ENCODE results near the gene PI4KA.

- TF ChIP-seq CTCF (IDR thresholded peaks at IDR 0.05) (no peak), POLR2A (IDR thresholded peaks at IDR 0.05) (no peak)
Measured at GRCh38 chr22:20822240-20822639, 36.4 kb downstream of the PI4KA start.

Measured in right lobe of liver (tissue), 4 donors.